ENCODE measurements around the gene ENDOU.

- no peak for TF ChIP-seq POLR2A (IDR thresholded peaks at IDR 0.05; ENCODE audit: low read depth, low read length)
- no peak for TF ChIP-seq TAF1 (IDR thresholded peaks at IDR 0.05; ENCODE audit: low read depth, low read length)
Measured at GRCh38 chr12:47704719-47705118, 20.6 kb downstream of the ENDOU start.

Measured in GM12891 (cell line).